Astrocyte (in vitro differentiated cells and primary cell): ENCODE measurements around the gene KCNQ1OT1. TPM values are rescaled to one million over a fixed set of nuclear protein-coding genes. Genes with fewer than 3 reads are reported as not detected.

Experiments used
- DNase-seq: peaks from one replicate; pipeline ENCODE4 v3.0.0-alpha.2; 2010; ENCODE audit warnings: low read depth
- FAIRE-seq: peaks from 2 replicates; lab custom pipeline; 2011; peaks lifted over from hg19 to GRCh38; lab: Jason Lieb, UNC
- H2AFZ ChIP-seq: 2 replicates; pipeline ENCODE4 v1.6.0; 2012; ENCODE audit warnings: low read depth, low read length, inconsistent platforms
- H3K27ac ChIP-seq: 2 replicates; pipeline ENCODE4 v1.5.1; 2011; ENCODE audit warnings: low read depth, low read length, inconsistent platforms
- H3K27me3 ChIP-seq: 2 replicates; pipeline ENCODE4 v1.6.0; 2011; ENCODE audit warnings: low read length, inconsistent platforms; ENCODE audit not compliant: insufficient read depth
- H3K36me3 ChIP-seq: 2 replicates; pipeline ENCODE4 v1.5.1; 2011; ENCODE audit warnings: low read length, inconsistent platforms; ENCODE audit not compliant: insufficient read depth
- H3K4me1 ChIP-seq: 2 replicates; pipeline ENCODE4 v1.5.1; 2011; ENCODE audit warnings: low read length, inconsistent platforms; ENCODE audit not compliant: insufficient read depth
- H3K4me2 ChIP-seq: 2 replicates; pipeline ENCODE4 v1.6.0; 2012; ENCODE audit warnings: low read length, inconsistent platforms
- H3K4me3 ChIP-seq: 2 replicates; pipeline ENCODE4 v1.5.1; 2011; ENCODE audit warnings: low read depth, mild to moderate bottlenecking, low read length, inconsistent platforms; ENCODE audit not compliant: insufficient read depth
- H3K79me2 ChIP-seq: 2 replicates; pipeline ENCODE4 v1.6.0; 2012; ENCODE audit warnings: mild to moderate bottlenecking, low read length, inconsistent platforms; ENCODE audit not compliant: insufficient read depth
- H3K9ac ChIP-seq: 2 replicates; pipeline ENCODE4 v1.6.0; 2012; ENCODE audit warnings: mild to moderate bottlenecking, low read length, inconsistent platforms
- H3K9me3 ChIP-seq: 2 replicates; pipeline ENCODE4 v1.5.1; 2012; ENCODE audit warnings: low read depth, mild to moderate bottlenecking, low read length, inconsistent platforms; ENCODE audit not compliant: insufficient read depth
- H4K20me1 ChIP-seq: 2 replicates; pipeline ENCODE4 v1.6.0; 2012; ENCODE audit warnings: low read length, inconsistent platforms; ENCODE audit not compliant: insufficient read depth
- H3K27ac Mint-ChIP-seq: one replicate; pipeline ENCODE4 v1.8.0; 2021; ENCODE audit warnings: mild to moderate bottlenecking, mixed read lengths; ENCODE audit not compliant: unreplicated experiment
- H3K27me3 Mint-ChIP-seq: one replicate; pipeline ENCODE4 v1.8.0; 2021; ENCODE audit warnings: low read depth, mixed read lengths; ENCODE audit not compliant: unreplicated experiment
- H3K36me3 Mint-ChIP-seq: one replicate; pipeline ENCODE4 v1.8.0; 2021; ENCODE audit warnings: low read depth, mixed read lengths; ENCODE audit not compliant: unreplicated experiment
- H3K4me1 Mint-ChIP-seq: one replicate; pipeline ENCODE4 v1.8.0; 2021; ENCODE audit warnings: low read depth, mixed read lengths; ENCODE audit not compliant: unreplicated experiment
- H3K4me3 Mint-ChIP-seq: one replicate; pipeline ENCODE4 v1.8.0; 2021; ENCODE audit warnings: mild to moderate bottlenecking, moderate library complexity, mixed read lengths; ENCODE audit not compliant: unreplicated experiment
- H3K9me3 Mint-ChIP-seq: one replicate; pipeline ENCODE4 v1.8.0; 2021; ENCODE audit warnings: mild to moderate bottlenecking, mixed read lengths; ENCODE audit not compliant: unreplicated experiment
- CTCF ChIP-seq: IDR thresholded peaks from 2 replicates; pipeline ENCODE4 v1.5.1; 2011; ENCODE audit warnings: low read depth, mild to moderate bottlenecking, inconsistent platforms, low read length, moderate library complexity; ENCODE audit not compliant: insufficient read depth
- EZH2 ChIP-seq: IDR thresholded peaks from 2 replicates; pipeline ENCODE4 v1.6.1; 2012; ENCODE audit warnings: mild to moderate bottlenecking, low read length, inconsistent platforms; ENCODE audit not compliant: insufficient read depth
- total RNA-seq: library from RNA; stranded (reverse); gene quantifications from 2 replicates; pipeline ENCODE4 v1.2.1, GENCODE V29; 2021

The KCNQ1OT1 gene
- total RNA-seq, 1 donor from 2014 or later, result 2.5 TPM

DNA sequence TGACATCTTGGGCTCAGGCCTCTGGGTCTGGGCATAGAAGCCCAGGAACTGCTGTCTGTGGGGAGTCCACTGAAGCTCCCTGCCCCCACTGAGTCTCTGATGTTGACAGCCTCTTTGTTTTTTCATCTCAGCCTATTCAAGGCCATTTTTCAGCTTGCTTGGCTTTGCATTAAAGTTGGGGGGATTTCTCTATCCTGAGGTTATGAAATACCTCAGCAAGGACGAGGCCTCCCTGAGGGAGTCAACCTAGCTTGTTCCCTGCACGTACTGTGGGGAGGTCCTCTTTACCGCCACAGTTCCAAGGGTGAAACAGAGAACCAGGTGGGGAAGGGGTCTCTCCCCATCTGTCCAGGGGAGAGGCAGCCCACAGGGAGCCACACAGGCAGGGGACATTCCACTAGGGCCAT, 8.4 kb downstream of the KCNQ1OT1 start:
- no peaks in the 10 kb centered on the region for H3K36me3 ChIP-seq
- Mint-ChIP-seq H3K27me3 (peaks cover 14% of the 10 kb centered on the region), H3K27ac (no peak overlapping the region), H3K4me1 (peaks cover 35% of the 10 kb centered on the region), H3K36me3 (peaks cover 9% of the 10 kb centered on the region), H3K4me3 (no peak overlapping the region), H3K9me3 (no peaks in the 10 kb centered on the region)
- DNase-seq (no peak), FAIRE-seq (no peak)
- H3K27me3 ChIP-seq, result no peaks in the 10 kb centered on the region
- peaks cover 100% of the 10 kb centered on the region for H4K20me1 ChIP-seq
- peaks cover 99% of the 10 kb centered on the region for H3K79me2 ChIP-seq
- H3K4me1 ChIP-seq, result no peaks in the 10 kb centered on the region
- no peak for TF ChIP-seq CTCF
- TF ChIP-seq EZH2, result no peak
- H3K27ac ChIP-seq, result no peak overlapping the region
- no peak overlapping the region for H3K4me3 ChIP-seq
- H3K4me2 ChIP-seq, result no peak overlapping the region
- H3K9me3 ChIP-seq, result no peaks in the 10 kb centered on the region
- no peak overlapping the region for H3K9ac ChIP-seq
- H2AFZ ChIP-seq, result no peak overlapping the region

DNA sequence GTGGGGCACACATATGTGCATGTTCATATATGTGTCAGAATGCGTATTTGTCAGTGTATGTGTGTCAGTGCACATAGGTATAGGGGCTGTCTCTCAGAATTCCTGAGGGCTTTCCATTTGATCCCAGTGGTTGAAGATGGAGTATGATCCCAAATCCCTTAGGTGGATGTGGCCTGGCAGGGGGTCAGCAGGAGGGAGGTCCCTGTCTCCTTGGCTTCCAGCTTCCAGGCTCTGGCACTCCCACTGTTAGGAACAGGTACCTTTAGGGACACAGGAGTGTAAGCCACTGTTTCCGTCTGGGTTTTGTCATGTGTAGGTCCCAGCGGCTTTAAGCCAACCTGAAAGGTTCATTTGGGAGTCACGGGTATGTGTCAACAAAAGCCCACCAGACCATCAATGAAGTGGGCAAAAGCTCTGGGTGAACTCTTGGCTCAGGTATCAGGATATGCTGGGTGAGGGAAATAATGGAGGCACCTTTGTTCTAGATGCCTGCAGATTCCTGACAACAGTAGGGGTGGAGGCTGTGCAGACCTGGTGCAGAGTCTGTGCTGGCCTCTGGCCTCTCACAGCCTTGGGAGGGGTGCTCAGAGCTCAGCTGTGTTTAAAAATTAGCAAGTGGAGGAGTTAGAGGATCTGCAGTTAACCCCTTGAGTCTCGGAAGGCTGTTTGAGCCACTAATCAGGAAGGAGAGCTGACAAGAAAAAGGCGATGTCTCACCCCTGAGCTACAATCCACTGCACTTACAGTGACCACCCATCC, 9.0 kb downstream of the KCNQ1OT1 start:
- H3K4me1 Mint-ChIP-seq, result peaks cover 30% of the 10 kb centered on the region

More for the DNA sequence above, 9.0 kb downstream of the KCNQ1OT1 start:
- no peak overlapping the region for H3K4me3 Mint-ChIP-seq
- H3K27me3 Mint-ChIP-seq, result peaks cover 10% of the 10 kb centered on the region
- Histone ChIP-seq H3K27me3 (no peaks in the 10 kb centered on the region), H3K79me2 (peaks cover 99% of the 10 kb centered on the region), H3K4me3 (no peak overlapping the region), H3K4me2 (no peak overlapping the region), H3K9me3 (no peaks in the 10 kb centered on the region), H2AFZ (no peak overlapping the region), H3K4me1 (no peaks in the 10 kb centered on the region), H4K20me1 (peaks cover 100% of the 10 kb centered on the region), H3K27ac (no peak overlapping the region), H3K9ac (no peak overlapping the region), H3K36me3 (no peaks in the 10 kb centered on the region)
- DNase-seq (no peak), FAIRE-seq (no peak)
- H3K9me3 Mint-ChIP-seq, result no peaks in the 10 kb centered on the region
- H3K36me3 Mint-ChIP-seq, result peaks cover 9% of the 10 kb centered on the region
- no peak for TF ChIP-seq EZH2
- TF ChIP-seq CTCF, result no peak
- no peak overlapping the region for H3K27ac Mint-ChIP-seq
